T47D (cell line): ENCODE data around the gene PCIF1.

Experiments used
- DNase-seq, 2 experiments: peaks; one replicate each; pipeline versions ENCODE4 v3.0.0 to v3.0.0-alpha.2; 2011 to 2012; ENCODE audit warnings: low read depth in 1 of 2, low spot score in 1 of 2
- JUND ChIP-seq: IDR thresholded peaks from 2 replicates; pipeline ENCODE4 v1.6.1; 2012; ENCODE audit warnings: low read depth
- in situ Hi-C: cut with HindIII; loops from 2 replicates; pipeline ENCODE4 v1.10.0; 2016; ENCODE audit warnings: low sequenced_read_pairs, low pct_unique_long_range_greater_than_20kb

Gene PCIF1

DNA sequence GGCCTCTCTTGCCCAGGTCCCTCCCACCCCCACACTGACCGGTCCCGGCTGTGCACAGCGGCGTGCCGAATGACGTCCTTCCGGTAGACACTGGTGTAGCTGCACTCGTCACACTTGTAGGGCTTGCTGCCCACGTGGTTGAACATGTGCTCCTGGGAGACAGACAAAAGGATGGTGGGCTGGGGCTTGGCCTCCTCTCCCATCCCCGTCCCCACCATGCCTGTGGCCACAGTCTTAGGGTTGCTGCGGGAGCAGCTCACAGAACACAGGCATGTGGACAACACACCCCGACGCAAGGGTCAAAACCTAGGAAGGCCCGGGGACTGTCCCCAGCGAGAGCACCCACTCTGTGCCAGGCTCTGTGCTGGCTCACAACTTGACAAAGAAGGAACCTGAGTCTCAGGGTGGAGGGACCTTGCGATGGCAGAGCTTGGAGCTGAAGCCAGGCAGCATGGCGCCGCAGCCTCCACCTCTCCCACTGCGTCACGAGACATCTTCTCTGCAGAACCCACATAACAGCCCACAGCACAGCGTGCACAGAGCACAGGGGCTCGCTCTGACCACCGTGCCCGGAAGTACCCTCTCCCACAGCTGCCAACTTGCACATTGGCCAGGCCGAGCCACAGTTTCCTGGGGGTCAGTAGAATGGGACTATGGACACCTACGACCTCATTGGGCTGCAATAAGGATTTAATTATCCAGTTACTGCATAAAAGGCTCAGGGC, 27.7 kb downstream of the PCIF1 start:
- in situ Hi-C loops: no loop called here
- no peak for DNase-seq

DNA sequence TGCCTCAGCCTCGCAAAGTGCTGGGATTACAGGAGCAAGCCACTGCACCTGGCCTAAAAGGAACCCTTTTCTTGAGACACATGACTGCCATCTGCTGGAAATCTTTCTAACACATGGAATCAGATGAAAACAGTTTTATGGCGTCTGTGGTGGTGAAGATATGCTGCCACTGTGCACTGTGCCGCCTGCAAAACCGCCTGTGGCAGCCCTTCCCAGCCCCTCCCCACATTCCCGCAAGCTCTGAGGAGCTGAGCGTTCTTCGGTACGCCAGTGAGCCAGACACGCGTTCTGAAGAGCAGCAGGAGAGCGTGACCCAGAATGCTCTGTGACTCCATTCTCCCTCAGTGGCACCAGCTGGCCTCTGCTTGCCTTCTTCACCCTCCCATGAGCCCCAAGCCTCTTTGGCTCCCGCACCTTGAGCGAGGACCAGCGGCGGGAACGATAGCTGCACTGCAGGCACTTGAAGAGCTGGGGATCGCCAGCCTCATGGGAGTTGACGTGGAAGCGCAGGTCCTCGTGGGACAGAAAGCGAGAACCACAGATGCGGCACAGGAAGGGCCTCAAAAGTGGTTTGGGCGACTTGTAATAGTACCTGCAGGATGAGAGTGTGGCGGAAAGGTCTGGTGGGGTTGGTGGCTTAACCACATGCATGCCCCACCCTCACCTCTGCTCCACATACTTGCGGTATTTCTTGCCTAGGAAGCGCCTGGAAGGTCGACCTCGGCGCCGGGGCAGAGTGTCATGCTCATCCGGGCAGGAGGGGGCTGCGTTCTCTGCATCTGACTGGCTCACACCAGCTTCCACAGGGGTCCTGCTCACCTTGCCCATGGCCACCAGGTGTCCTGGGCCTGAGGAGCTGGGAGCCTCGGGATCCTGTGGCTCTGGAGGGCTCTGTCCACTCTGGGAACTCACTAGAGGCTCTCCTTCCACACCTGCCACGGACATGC, 28.8 kb downstream of the PCIF1 start:
- TF ChIP-seq JUND: no peak
- in situ Hi-C loops: no loop called here
- peak; percentile 63 to 84 for DNase-seq

More for the DNA sequence above, 27.7 kb downstream of the PCIF1 start:
- no peak for TF ChIP-seq JUND

DNA sequence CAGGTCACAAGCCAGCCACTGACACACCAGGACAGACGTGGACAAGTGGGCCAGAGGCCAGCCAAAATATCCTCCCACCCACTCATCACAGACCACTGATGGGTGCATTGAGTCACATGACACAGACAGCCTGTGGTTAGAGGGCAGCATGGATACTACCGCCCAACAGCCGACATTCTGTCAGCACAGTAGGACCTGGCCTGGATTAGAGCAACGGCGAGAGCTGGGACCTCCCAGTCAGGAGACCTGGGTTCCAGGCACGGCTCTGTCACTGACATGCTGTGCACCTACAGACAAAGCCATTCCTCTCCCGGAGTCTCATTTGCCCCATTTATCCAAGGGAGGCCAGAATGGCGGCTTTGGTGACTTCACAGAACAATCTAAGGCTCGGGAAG, 29.5 kb downstream of the PCIF1 start:
- no peak for TF ChIP-seq JUND
- in situ Hi-C loops: no loop called here

DNA sequence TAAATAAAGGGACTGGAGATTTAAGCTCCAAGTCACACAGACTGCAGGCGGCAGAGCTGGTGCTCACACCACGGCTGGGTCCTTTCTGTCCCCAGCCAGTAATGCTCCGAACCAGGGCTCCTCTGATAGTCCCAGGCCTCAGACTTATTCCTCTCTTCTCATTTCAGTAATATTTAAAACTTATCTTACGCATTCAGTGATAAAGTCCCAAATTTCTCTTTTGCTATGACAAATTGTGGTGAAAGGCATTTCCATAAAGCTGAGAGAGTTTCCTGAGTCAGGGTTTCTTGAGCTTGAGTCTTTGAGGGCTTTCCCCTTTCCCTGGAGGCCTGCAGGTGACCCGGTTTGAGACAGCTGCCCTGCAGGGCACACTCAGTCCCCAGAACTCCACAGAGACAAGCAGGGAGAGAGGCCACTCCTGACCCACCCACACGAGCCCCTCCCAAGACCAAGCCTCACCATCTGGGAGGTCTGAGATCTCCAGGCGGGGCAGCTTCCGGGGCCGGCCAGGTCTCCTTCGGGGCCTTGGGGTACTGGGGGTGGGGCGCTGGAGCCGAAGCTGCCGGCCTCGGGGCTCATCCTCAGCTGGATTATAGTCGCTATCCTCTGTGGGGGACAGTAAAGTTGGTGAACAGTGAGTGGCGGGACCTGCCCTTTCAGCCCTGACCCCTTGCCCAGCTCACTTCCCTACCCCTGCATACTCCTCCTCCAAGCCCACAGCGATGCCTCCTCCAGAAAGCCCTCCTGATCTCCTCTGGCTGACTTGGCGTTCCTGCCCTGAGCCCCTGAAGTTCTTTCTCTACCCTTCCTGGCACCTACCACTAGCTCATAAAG, 30.9 kb downstream of the PCIF1 start:
- TF ChIP-seq JUND: no peak
- in situ Hi-C loops: no loop called here
- no peak for DNase-seq

More for the DNA sequence above, 29.5 kb downstream of the PCIF1 start:
- DNase-seq: no peak

DNA sequence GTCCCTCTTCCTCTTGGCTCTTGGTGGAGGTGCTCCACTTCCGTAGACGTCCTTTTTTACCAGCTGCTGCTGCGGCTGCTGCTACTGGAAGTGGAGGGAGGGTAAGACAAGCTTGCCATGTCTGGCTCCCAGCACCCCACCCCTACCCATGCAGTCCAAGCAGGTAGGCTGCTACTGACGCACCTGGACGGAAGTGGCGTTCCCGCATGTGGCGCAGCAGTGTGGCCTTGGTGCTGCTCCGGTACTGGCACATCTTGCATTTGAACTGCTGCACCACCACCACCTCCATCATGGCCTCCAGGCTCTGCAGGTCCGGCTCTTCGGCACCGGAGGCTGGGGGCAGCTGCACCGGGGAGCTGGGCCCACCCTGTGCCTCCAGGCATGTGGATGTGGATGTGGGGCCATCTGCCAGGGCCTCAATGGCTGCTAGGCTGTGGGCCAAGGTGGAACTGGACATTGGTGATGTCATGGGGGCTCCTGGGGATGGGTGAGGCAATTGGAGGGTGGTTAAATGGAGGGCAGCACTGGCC, 33.1 kb downstream of the PCIF1 start:
- in situ Hi-C loops: no loop called here
- no peak for DNase-seq
- no peak for TF ChIP-seq JUND

DNA sequence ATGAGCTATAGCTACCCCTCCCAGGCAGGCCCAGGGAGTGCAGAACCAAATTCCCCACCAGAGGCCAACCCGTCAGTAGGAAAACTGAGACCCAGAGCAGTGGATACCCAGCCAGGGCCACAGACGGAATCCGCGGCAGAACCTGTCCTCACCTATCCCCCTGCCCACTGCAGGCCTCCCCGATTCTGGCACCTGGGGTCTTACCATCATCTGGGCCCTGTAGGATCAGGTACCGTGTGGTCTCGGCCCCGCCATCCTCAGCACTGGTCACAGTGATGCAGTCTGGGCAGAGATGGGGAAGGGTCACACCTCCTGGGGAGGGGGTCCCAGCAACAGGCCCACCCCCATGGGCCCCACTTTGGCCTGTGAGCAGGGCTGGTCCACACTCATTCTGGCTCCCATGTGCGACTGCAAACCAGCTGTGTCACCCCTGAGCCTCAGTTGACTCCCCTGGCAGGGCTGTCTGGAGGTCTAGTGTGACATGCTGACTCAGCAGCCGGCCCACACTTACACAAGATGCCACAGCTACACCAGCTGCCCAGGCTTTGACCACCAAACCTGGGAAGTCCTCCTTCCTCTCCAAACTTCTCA, 33.7 kb downstream of the PCIF1 start:
- no peak for DNase-seq
- in situ Hi-C loops: no loop called here
- no peak for TF ChIP-seq JUND

DNA sequence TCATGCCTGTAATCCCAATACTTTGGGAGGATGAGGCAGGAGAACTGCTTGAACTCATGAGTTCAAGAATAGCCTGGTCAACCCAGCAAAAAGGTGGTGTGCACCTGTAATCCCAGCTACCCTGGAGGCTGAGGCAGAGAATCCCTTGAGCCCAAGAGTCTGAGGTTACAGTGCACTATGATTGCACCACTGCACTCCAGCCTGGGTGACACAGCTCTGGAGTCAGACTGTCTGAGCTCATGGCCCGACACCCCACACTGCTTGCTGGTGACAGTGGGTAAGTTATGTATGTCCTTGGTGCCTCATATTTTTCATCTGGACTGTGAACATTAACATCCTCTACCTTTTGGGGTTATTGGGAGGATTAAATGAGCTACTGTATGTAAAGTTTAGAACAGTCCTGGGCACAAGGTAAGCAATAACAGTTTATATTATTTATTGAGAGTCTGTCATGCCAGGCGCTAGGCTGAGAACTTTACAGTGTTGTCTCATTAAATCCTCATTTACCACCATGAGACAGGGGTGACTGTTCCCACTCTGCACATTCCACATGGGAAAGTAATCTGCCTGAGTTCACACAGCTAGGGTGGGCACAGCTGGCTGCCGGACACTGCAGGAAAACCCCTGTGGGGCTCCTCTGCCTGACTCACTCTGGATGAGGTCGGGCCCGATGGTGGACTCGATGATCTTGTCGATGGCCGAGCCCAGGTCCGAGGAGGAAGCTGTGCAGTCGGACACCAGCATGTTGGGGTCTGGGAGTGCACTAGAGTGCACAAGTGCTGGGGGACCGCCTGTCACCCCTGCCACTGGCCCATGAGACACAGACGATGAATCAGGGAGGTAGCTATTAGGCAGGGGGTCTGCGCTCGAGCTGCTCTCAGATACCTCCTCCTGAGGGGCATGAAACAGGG, 34.6 kb downstream of the PCIF1 start:
- in situ Hi-C loops: no loop called here
- TF ChIP-seq JUND: no peak
- no peak for DNase-seq

DNA sequence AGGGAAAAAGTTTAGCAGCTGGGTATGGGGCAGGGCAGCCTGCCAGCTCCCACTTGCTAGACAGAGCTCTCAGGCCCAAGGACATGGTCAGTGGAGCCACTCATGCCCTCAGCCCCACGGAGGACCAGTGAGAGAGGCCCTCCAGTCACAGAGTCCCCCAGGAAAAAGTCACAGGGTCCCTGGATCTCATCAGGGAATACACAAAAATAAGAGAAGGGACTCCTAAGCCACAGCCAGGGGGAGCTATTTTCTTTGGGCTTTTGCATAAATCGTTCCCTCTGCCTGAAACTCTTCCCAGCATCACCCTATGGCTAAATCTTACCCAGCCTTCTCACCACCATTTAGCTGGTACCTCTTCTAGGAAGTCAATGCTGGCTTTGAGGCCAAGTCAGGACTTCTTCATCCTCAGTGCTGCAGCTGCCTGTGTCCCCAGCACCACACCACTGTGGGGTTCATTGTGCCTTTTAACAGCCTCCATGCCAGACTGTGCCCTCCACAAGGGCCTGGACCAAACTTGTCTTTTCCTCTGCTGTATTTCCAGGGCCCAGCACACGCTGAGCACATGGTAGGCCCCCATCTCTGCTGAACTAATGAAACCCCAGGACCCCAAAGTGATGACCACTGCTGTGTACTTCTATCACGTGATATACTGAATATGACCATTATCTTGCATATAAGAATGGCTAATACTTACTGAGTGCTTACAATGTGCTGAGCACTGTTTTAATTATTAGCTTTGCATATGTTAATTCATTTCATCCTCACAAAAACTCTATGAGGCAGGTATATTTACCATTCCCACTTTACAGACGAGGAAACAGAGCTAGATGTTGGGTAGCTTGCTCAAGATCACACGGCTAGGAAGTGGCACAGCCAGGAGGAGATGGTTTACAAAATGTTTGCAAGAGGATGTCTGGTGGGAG, 35.5 kb downstream of the PCIF1 start:
- TF ChIP-seq JUND: no peak
- in situ Hi-C loops: no loop called here
- DNase-seq: peak; percentile 81 to 84

DNA sequence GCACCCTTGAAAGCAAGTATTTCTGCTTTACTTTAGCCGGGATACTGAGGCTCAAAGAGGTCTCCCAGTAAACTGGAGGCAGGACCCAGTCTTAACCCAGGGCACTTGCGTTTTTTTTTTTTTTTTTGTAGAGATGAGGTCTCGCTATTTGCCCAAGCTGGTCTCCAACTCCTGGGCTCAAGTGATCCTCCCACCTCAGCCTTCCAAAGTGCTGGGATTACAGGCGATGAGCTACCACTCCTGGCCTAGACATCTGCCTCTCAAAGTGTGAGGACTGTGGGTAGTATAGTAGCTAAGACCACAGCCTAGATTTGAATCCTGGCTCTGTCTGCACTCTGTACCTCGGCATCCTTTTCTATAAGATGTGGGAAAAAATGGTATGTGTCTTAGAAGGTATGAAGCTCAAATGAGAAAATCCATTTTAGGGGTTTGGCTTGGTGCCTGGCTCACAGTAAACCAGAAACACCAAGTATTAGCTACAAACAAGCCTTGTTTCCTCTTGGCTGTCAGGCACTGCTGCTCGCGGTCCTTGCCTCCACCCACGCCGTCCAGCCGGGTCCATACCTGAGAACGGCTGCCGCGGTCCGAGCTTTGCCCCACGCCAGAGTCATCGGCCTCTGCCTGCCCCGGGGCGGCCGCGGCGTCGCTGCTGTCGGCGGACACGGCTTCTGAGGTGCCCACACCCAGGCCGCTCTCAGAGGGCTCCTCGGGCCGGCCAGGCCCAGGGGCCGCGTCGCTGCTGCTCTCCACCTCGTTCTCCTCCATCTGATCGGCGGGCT, 36.4 kb downstream of the PCIF1 start:
- in situ Hi-C loops: no loop called here
- DNase-seq: no peak
- TF ChIP-seq JUND: no peak

DNA sequence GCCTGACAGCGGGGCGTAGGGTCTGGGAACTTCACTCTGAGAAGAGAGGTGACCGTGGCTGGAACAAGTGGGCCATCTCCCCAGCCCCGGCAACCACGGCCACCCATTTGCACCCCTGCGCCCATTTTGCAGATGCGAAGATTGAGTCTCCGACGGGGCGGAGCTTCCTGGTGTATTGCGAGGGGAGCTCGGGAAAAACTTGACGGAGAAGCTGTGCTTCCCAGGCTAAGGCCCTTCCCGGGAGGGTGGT, 36.9 kb downstream of the PCIF1 start:
- no peak for TF ChIP-seq JUND
- in situ Hi-C loops: no loop called here
- no peak for DNase-seq
